Ishikawa (cell line): ENCODE data around the gene ST3GAL3.

Experiments
- CEBPB ChIP-seq: IDR thresholded peaks from 2 replicates; pipeline ENCODE4 v1.6.1; 2012
- EGR1 ChIP-seq: IDR thresholded peaks from 2 replicates; pipeline ENCODE4 v1.6.1; 2012
- EP300 ChIP-seq: IDR thresholded peaks from 2 replicates; pipeline ENCODE4 v1.6.1; 2012; ENCODE audit warnings: borderline replicate concordance
- MAX ChIP-seq: IDR thresholded peaks from 2 replicates; pipeline ENCODE4 v1.6.1; 2012
- TCF12 ChIP-seq: IDR thresholded peaks from 2 replicates; pipeline ENCODE4 v1.6.1; 2012; ENCODE audit warnings: low read depth

GRCh38 chr1:43866201-43866600, 158.9 kb downstream of the ST3GAL3 start:
- TF ChIP-seq TCF12: no peak
- TF ChIP-seq EP300: no peak
- TF ChIP-seq CEBPB: no peak
- no peak for TF ChIP-seq EGR1
- TF ChIP-seq MAX: no peak
